WTC11 (cell line): ENCODE measurements around the gene LATS1. TPM values are rescaled to one million over a fixed set of nuclear protein-coding genes. Genes with fewer than 3 reads are reported as not detected.
A peak's percentile ranks its signal among the peaks of the same experiment; 100 is the strongest.
"Not testable (repeated sequence)": the region's sequence is repeated elsewhere in the genome, so short reads cannot be mapped to it uniquely, and the experiment has no call there.

Source experiments
- ATAC-seq: fragments of 200-7000 bp; cut with Tn5 transposase; 2 replicates; pipeline ENCODE4 v1.10.0; 2021; ENCODE audit warnings: mild to moderate bottlenecking, moderate library complexity
- CTCF ChIA-PET: fragments of 300-600 bp; sonication (Branson Sonifier 250); formaldehyde crosslinking; loops from one replicate; lab custom pipeline; 2021; ENCODE audit warnings: antibody characterized with exemption; lab: Charles Lee
- POLR2A ChIA-PET: fragments of 350-600 bp; sonication (Branson Sonifier 250); formaldehyde crosslinking; loops from one replicate; lab custom pipeline; 2021; ENCODE audit warnings: antibody characterized with exemption; lab: Charles Lee
- DNase-seq: peaks from one replicate; pipeline ENCODE4 v3.0.0; 2021; ENCODE audit warnings: low spot score
- H3K27ac Mint-ChIP-seq: 2 replicates; pipeline ENCODE4 v1.8.0; 2021; ENCODE audit warnings: mixed read lengths
- H3K27me3 Mint-ChIP-seq: 2 replicates; pipeline ENCODE4 v1.8.0; 2021; ENCODE audit warnings: low read depth, mild to moderate bottlenecking, moderate library complexity, mixed read lengths
- H3K36me3 Mint-ChIP-seq: 2 replicates; pipeline ENCODE4 v1.8.0; 2021; ENCODE audit warnings: mixed read lengths
- H3K4me1 Mint-ChIP-seq: 2 replicates; pipeline ENCODE4 v1.8.0; 2022; ENCODE audit warnings: mixed read lengths
- H3K4me3 Mint-ChIP-seq: 2 replicates; pipeline ENCODE4 v1.8.0; 2021; ENCODE audit warnings: mild to moderate bottlenecking, moderate library complexity, mixed read lengths
- H3K9me3 Mint-ChIP-seq: 2 replicates; pipeline ENCODE4 v1.8.0; 2021; ENCODE audit warnings: mixed read lengths
- E2F1 ChIP-seq: sonication (generic); formaldehyde crosslinking; IDR thresholded peaks from 2 replicates; pipeline ENCODE4 v1.8.0; 2022; ENCODE audit warnings: mild to moderate bottlenecking, missing genetic modification reagents
- ELF4 ChIP-seq: sonication (generic); formaldehyde crosslinking; IDR thresholded peaks from 2 replicates; pipeline ENCODE4 v1.8.1; 2022; ENCODE audit warnings: low read depth, mild to moderate bottlenecking, moderate library complexity, missing genetic modification reagents
- ERG ChIP-seq: fragments of 250-450 bp; sonication (Bioruptor Pico); IDR thresholded peaks from 2 replicates; pipeline ENCODE4 v1.8.0; 2021; ENCODE audit warnings: mild to moderate bottlenecking
- ETV6 ChIP-seq: sonication (generic); formaldehyde crosslinking; IDR thresholded peaks from 2 replicates; pipeline ENCODE4 v1.8.1; 2022; ENCODE audit warnings: mild to moderate bottlenecking, missing genetic modification reagents
- JAZF1 ChIP-seq: fragments of 250-450 bp; sonication (Bioruptor Pico); IDR thresholded peaks from 2 replicates; pipeline ENCODE4 v1.9.0; 2021; ENCODE audit warnings: moderate library complexity, mild to moderate bottlenecking, inconsistent platforms
- PRRX2 ChIP-seq: fragments of 250-450 bp; sonication (Bioruptor Pico); IDR thresholded peaks from 2 replicates; pipeline ENCODE4 v1.8.0; 2021; ENCODE audit warnings: mild to moderate bottlenecking
- RORB ChIP-seq: fragments of 250-450 bp; sonication (Bioruptor Pico); IDR thresholded peaks from 2 replicates; pipeline ENCODE4 v1.9.0; 2021; ENCODE audit warnings: mild to moderate bottlenecking
- ZNF121 ChIP-seq: sonication (generic); formaldehyde crosslinking; IDR thresholded peaks from 2 replicates; pipeline ENCODE4 v1.8.0; 2023; ENCODE audit warnings: missing genetic modification reagents
- ZNF263 ChIP-seq: sonication (generic); formaldehyde crosslinking; IDR thresholded peaks from 2 replicates; pipeline ENCODE4 v1.8.1; 2022; ENCODE audit warnings: low read depth, mild to moderate bottlenecking, moderate library complexity, missing genetic modification reagents
- ZNF281 ChIP-seq: sonication (generic); formaldehyde crosslinking; IDR thresholded peaks from 2 replicates; pipeline ENCODE4 v1.8.0; 2023; ENCODE audit warnings: mild to moderate bottlenecking, missing genetic modification reagents
- ZNF416 ChIP-seq: fragments of 250-450 bp; sonication (Bioruptor Pico); IDR thresholded peaks from 2 replicates; pipeline ENCODE4 v1.9.0; 2021; ENCODE audit warnings: mild to moderate bottlenecking, inconsistent platforms
- total RNA-seq: library from RNA; stranded (reverse); gene quantifications from 3 replicates; pipeline ENCODE4 v1.2.3, GENCODE V29; 2021
- TF ChIP-seq, protein P1 (sequence below): sonication (generic); formaldehyde crosslinking; IDR thresholded peaks from 2 replicates; pipeline ENCODE4 v1.8.1; 2022; ENCODE audit warnings: low read depth, missing genetic modification reagents, borderline replicate concordance
- TF ChIP-seq, protein P2 (sequence below): sonication (generic); formaldehyde crosslinking; IDR thresholded peaks from 2 replicates; pipeline ENCODE4 v1.8.0; 2022; ENCODE audit warnings: missing genetic modification reagents
- TF ChIP-seq, protein P3 (sequence below): fragments of 250-450 bp; sonication (Bioruptor Pico); IDR thresholded peaks from 2 replicates; pipeline ENCODE4 v1.9.0; 2021; ENCODE audit warnings: mild to moderate bottlenecking
- TF ChIP-seq, protein P4 (sequence below): fragments of 250-450 bp; sonication (Bioruptor Pico); IDR thresholded peaks from 2 replicates; pipeline ENCODE4 v1.9.0; 2021; ENCODE audit warnings: moderate library complexity, mild to moderate bottlenecking, inconsistent platforms, borderline replicate concordance
- TF ChIP-seq, protein P5 (sequence below): sonication (generic); formaldehyde crosslinking; IDR thresholded peaks from 2 replicates; pipeline ENCODE4 v1.8.1; 2022; ENCODE audit warnings: low read depth, mild to moderate bottlenecking, moderate library complexity, missing genetic modification reagents, borderline replicate concordance

Gene LATS1
- total RNA-seq, 1 experiment from 2014 or later: 24.2 TPM

- TF ChIP-seq, protein P1, sequence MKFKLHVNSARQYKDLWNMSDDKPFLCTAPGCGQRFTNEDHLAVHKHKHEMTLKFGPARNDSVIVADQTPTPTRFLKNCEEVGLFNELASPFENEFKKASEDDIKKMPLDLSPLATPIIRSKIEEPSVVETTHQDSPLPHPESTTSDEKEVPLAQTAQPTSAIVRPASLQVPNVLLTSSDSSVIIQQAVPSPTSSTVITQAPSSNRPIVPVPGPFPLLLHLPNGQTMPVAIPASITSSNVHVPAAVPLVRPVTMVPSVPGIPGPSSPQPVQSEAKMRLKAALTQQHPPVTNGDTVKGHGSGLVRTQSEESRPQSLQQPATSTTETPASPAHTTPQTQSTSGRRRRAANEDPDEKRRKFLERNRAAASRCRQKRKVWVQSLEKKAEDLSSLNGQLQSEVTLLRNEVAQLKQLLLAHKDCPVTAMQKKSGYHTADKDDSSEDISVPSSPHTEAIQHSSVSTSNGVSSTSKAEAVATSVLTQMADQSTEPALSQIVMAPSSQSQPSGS: no peak
- TF ChIP-seq JAZF1 (CRISPR knock-in tag): no peak
- TF ChIP-seq ZNF263: no peak
- TF ChIP-seq ZNF416 (CRISPR knock-in tag): no peak
Observed at GRCh38 chr6:149752600-149753373, 34.9 kb upstream of the LATS1 start (continued).

- H3K9me3 Mint-ChIP-seq, ATAC-seq, H3K4me1 Mint-ChIP-seq, H3K27ac Mint-ChIP-seq, DNase-seq, H3K36me3 Mint-ChIP-seq, H3K4me3 Mint-ChIP-seq, CTCF ChIA-PET, H3K27me3 Mint-ChIP-seq: not testable (repeated sequence)
- POLR2A ChIA-PET: interaction anchor here (0.6 to 0.7 kb wide), 2 partner anchors 33 to 823 kb away, joined by 3 to 5 read pairs; no protein-coding TSS in a partner anchor
- peak; percentile 12; the same call in 1 of the 2 replicates for TF ChIP-seq ZNF121
Observed at GRCh38 chr6:149751920-149752319, 34.0 kb upstream of the LATS1 start.

DNA sequence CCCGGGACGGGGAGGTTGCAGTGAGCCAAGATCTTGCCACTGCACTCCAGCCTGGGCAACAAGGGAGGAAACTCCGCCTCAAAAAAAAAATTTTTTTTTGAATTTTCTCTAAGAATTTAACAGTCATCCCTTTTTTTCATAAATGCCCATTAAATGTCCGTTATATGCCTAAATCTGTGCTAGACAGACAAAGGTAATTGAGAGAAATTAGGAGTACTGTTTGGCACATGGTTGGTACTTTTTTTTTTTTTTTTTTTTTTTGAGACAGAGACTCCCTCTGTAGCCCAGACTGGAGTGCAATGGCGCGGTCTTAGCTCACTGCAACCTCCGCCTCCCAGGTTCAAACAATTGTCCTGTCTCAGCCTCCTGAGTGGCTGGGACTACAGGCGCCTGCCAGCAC lies 33.3 kb upstream of the LATS1 start:
- Mint-ChIP-seq H3K27ac (no peak overlapping the region), H3K4me1 (peaks cover 15% of the 10 kb centered on the region), H3K36me3 (no peaks in the 10 kb centered on the region), H3K9me3 (no peaks in the 10 kb centered on the region), H3K27me3 (no peaks in the 10 kb centered on the region), H3K4me3 (peak overlapping the region; percentile 88)
- ATAC-seq (no peak), DNase-seq (no peak)
- no peak for TF ChIP-seq E2F1 (CRISPR knock-in tag)
- TF ChIP-seq ERG (CRISPR knock-in tag): no peak
- TF ChIP-seq, protein P2, sequence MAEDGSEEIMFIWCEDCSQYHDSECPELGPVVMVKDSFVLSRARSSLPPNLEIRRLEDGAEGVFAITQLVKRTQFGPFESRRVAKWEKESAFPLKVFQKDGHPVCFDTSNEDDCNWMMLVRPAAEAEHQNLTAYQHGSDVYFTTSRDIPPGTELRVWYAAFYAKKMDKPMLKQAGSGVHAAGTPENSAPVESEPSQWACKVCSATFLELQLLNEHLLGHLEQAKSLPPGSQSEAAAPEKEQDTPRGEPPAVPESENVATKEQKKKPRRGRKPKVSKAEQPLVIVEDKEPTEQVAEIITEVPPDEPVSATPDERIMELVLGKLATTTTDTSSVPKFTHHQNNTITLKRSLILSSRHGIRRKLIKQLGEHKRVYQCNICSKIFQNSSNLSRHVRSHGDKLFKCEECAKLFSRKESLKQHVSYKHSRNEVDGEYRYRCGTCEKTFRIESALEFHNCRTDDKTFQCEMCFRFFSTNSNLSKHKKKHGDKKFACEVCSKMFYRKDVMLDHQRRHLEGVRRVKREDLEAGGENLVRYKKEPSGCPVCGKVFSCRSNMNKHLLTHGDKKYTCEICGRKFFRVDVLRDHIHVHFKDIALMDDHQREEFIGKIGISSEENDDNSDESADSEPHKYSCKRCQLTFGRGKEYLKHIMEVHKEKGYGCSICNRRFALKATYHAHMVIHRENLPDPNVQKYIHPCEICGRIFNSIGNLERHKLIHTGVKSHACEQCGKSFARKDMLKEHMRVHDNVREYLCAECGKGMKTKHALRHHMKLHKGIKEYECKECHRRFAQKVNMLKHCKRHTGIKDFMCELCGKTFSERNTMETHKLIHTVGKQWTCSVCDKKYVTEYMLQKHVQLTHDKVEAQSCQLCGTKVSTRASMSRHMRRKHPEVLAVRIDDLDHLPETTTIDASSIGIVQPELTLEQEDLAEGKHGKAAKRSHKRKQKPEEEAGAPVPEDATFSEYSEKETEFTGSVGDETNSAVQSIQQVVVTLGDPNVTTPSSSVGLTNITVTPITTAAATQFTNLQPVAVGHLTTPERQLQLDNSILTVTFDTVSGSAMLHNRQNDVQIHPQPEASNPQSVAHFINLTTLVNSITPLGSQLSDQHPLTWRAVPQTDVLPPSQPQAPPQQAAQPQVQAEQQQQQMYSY: no peak
- TF ChIP-seq ELF4 (CRISPR knock-in tag): no peak
- no peak for TF ChIP-seq RORB
- TF ChIP-seq ZNF281 (CRISPR knock-in tag): no peak
- TF ChIP-seq PRRX2 (CRISPR knock-in tag): no peak
- TF ChIP-seq, protein P3, sequence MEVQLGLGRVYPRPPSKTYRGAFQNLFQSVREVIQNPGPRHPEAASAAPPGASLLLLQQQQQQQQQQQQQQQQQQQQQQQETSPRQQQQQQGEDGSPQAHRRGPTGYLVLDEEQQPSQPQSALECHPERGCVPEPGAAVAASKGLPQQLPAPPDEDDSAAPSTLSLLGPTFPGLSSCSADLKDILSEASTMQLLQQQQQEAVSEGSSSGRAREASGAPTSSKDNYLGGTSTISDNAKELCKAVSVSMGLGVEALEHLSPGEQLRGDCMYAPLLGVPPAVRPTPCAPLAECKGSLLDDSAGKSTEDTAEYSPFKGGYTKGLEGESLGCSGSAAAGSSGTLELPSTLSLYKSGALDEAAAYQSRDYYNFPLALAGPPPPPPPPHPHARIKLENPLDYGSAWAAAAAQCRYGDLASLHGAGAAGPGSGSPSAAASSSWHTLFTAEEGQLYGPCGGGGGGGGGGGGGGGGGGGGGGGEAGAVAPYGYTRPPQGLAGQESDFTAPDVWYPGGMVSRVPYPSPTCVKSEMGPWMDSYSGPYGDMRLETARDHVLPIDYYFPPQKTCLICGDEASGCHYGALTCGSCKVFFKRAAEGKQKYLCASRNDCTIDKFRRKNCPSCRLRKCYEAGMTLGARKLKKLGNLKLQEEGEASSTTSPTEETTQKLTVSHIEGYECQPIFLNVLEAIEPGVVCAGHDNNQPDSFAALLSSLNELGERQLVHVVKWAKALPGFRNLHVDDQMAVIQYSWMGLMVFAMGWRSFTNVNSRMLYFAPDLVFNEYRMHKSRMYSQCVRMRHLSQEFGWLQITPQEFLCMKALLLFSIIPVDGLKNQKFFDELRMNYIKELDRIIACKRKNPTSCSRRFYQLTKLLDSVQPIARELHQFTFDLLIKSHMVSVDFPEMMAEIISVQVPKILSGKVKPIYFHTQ: no peak
- TF ChIP-seq, protein P4, sequence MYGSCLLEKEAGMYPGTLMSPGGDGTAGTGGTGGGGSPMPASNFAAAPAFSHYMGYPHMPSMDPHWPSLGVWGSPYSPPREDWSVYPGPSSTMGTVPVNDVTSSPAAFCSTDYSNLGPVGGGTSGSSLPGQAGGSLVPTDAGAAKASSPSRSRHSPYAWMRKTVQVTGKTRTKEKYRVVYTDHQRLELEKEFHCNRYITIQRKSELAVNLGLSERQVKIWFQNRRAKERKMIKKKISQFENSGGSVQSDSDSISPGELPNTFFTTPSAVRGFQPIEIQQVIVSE (CRISPR knock-in tag): no peak
- TF ChIP-seq, protein P5, sequence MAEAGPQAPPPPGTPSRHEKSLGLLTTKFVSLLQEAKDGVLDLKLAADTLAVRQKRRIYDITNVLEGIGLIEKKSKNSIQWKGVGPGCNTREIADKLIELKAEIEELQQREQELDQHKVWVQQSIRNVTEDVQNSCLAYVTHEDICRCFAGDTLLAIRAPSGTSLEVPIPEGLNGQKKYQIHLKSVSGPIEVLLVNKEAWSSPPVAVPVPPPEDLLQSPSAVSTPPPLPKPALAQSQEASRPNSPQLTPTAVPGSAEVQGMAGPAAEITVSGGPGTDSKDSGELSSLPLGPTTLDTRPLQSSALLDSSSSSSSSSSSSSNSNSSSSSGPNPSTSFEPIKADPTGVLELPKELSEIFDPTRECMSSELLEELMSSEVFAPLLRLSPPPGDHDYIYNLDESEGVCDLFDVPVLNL: no peak
- no peak for TF ChIP-seq ETV6 (CRISPR knock-in tag)
- ChIA-PET POLR2A (interaction anchor here (0.6 kb wide), 1 partner anchor 33 kb away, joined by 3 read pairs; no protein-coding TSS in a partner anchor), CTCF (no interaction called here)
